IMR-90 (cell line): ENCODE measurements around the gene FAM124A. TPM values are rescaled to one million over a fixed set of nuclear protein-coding genes. Genes with fewer than 3 reads are reported as not detected.

ENCODE experiments used
- ATAC-seq: fragments of 200-7000 bp; cut with Tn5 transposase; 2 replicates; pipeline ENCODE4 v1.9.1; 2020; ENCODE audit warnings: low read depth, mild to moderate bottlenecking, moderate library complexity
- BruUV-seq: library from RNA; stranded (reverse); fragments of 400-500 nt; replicated peaks from 2 replicates; lab custom pipeline; 2021; lab: Mats Ljungman, UMichigan
- CTCF ChIA-PET: fragments of 300-600 bp; formaldehyde crosslinking; extraction: SDS; loops from one replicate; lab custom pipeline; 2021; ENCODE audit warnings: antibody characterized with exemption; lab: Yijun Ruan, JAX
- POLR2A ChIA-PET: fragments of 300-600 bp; sonication (Branson Sonifier 250); formaldehyde crosslinking; loops from one replicate; lab custom pipeline; 2022; ENCODE audit warnings: antibody characterized with exemption; ENCODE audit not compliant: unreplicated experiment; lab: Charles Lee
- DNase-seq: peaks from one replicate; pipeline ENCODE4 v3.0.0; 2013
- H2AFZ ChIP-seq: replicated peaks from 2 replicates; pipeline ENCODE3; 2013; ENCODE audit warnings: low read length, mild to moderate bottlenecking; ENCODE audit not compliant: poor library complexity
- H2AK5ac ChIP-seq: 2 replicates; pipeline ENCODE4 v1.6.1; 2013; ENCODE audit warnings: low read depth, low read length, inconsistent platforms
- H2AK9ac ChIP-seq: replicated peaks from 2 replicates; pipeline ENCODE3; 2013; ENCODE audit warnings: mild to moderate bottlenecking, low read depth, low read length, moderate library complexity; ENCODE audit not compliant: poor library complexity
- H2BK120ac ChIP-seq: 2 replicates; pipeline ENCODE4 v1.6.1; 2013; ENCODE audit warnings: low read depth, low read length, inconsistent platforms
- H2BK15ac ChIP-seq: 3 replicates; pipeline ENCODE4 v1.6.1; 2013; ENCODE audit warnings: low read depth, low read length, inconsistent platforms
- H2BK20ac ChIP-seq: 2 replicates; pipeline ENCODE4 v1.6.1; 2013; ENCODE audit warnings: low read depth, mild to moderate bottlenecking, inconsistent platforms, low read length, moderate library complexity
- H2BK5ac ChIP-seq: 2 replicates; pipeline ENCODE4 v1.6.1; 2013; ENCODE audit warnings: mild to moderate bottlenecking, low read depth, low read length, inconsistent platforms; ENCODE audit not compliant: poor library complexity, severe bottlenecking
- H3K14ac ChIP-seq: replicated peaks from 2 replicates; pipeline ENCODE4 v1.6.1; 2013; ENCODE audit warnings: low read depth, low read length, inconsistent platforms
- H3K18ac ChIP-seq: 2 replicates; pipeline ENCODE4 v1.6.1; 2013; ENCODE audit warnings: low read depth, low read length, control low read depth
- H3K23ac ChIP-seq: 2 replicates; pipeline ENCODE4 v1.6.1; 2013; ENCODE audit warnings: low read depth, low read length, inconsistent platforms
- H3K27ac ChIP-seq: 2 replicates; pipeline ENCODE4 v1.5.1; 2013; ENCODE audit warnings: mild to moderate bottlenecking, control low read depth, low read length; ENCODE audit not compliant: insufficient read depth
- H3K27me3 ChIP-seq: 2 replicates; pipeline ENCODE4 v1.6.1; 2013; ENCODE audit warnings: low read length; ENCODE audit not compliant: control insufficient read depth, insufficient read depth
- H3K36me3 ChIP-seq: 2 replicates; pipeline ENCODE4 v1.6.1; 2013; ENCODE audit warnings: low read length, mixed read lengths; ENCODE audit not compliant: control insufficient read depth, insufficient read depth
- H3K4ac ChIP-seq: 2 replicates; pipeline ENCODE4 v1.6.1; 2013; ENCODE audit warnings: low read depth, low read length, inconsistent platforms
- H3K4me1 ChIP-seq: 2 replicates; pipeline ENCODE4 v1.6.1; 2013; ENCODE audit warnings: low read length, mixed read lengths; ENCODE audit not compliant: control insufficient read depth, insufficient read depth
- H3K4me2 ChIP-seq: 2 replicates; pipeline ENCODE4 v1.6.1; 2013; ENCODE audit warnings: low read depth, mild to moderate bottlenecking, control low read depth, low read length, moderate library complexity
- H3K4me3 ChIP-seq: 2 replicates; pipeline ENCODE4 v1.5.1; 2013; ENCODE audit warnings: low read depth, mild to moderate bottlenecking, control low read depth, low read length, moderate library complexity; ENCODE audit not compliant: insufficient read depth
- H3K56ac ChIP-seq: 2 replicates; pipeline ENCODE4 v1.6.1; 2013; ENCODE audit warnings: low read length, inconsistent platforms; ENCODE audit not compliant: insufficient read depth; ENCODE audit errors: extremely low read depth
- H3K79me1 ChIP-seq, 2 experiments: 2 replicates each; pipeline ENCODE4 v1.6.1; 2013; ENCODE audit warnings: low read length in 2 of 2, inconsistent platforms in 1 of 2, low read depth in 1 of 2
- H3K9ac ChIP-seq: 2 replicates; pipeline ENCODE4 v1.6.1; 2013; ENCODE audit warnings: low read depth, low read length, control low read depth
- H3K9me1 ChIP-seq: 2 replicates; pipeline ENCODE4 v1.6.1; 2013; ENCODE audit warnings: low read length, inconsistent platforms; ENCODE audit not compliant: insufficient read depth
- H3K9me3 ChIP-seq: 2 replicates; pipeline ENCODE4 v1.6.1; 2013; ENCODE audit warnings: low read length; ENCODE audit not compliant: control insufficient read depth, insufficient read depth
- H4K20me1 ChIP-seq: 2 replicates; pipeline ENCODE4 v1.6.1; 2013; ENCODE audit warnings: low read length, inconsistent platforms; ENCODE audit not compliant: insufficient read depth
- H4K5ac ChIP-seq: 2 replicates; pipeline ENCODE4 v1.6.1; 2013; ENCODE audit warnings: mild to moderate bottlenecking, low read depth, low read length, control low read depth
- H4K8ac ChIP-seq, 2 experiments: 2 replicates each; pipeline ENCODE4 v1.6.1; 2013; ENCODE audit warnings: low read depth in 2 of 2, low read length in 2 of 2, control low read depth in 1 of 2, inconsistent platforms in 1 of 2
- H4K91ac ChIP-seq: 2 replicates; pipeline ENCODE4 v1.6.1; 2013; ENCODE audit warnings: low read depth, low read length, inconsistent platforms; ENCODE audit not compliant: insufficient read depth
- BHLHE40 ChIP-seq: fragments of 150-350 bp; IDR thresholded peaks from 2 replicates; pipeline ENCODE4 v1.6.1; 2016; ENCODE audit warnings: mild to moderate bottlenecking, low read depth, low read length
- CHD1 ChIP-seq: IDR thresholded peaks from 2 replicates; pipeline ENCODE4 v1.6.1; 2012; ENCODE audit warnings: low read depth, low read length, improper control_type of control experiment
- FOS ChIP-seq: fragments of 150-350 bp; IDR thresholded peaks from 2 replicates; pipeline ENCODE4 v1.6.1; 2016; ENCODE audit warnings: low read depth, low read length
- MAFK ChIP-seq: IDR thresholded peaks from 2 replicates; pipeline ENCODE4 v1.6.1; 2012; ENCODE audit warnings: low read depth, low read length, improper control_type of control experiment
- MAZ ChIP-seq: IDR thresholded peaks from 2 replicates; pipeline ENCODE4 v1.6.1; 2012; ENCODE audit warnings: low read depth, mild to moderate bottlenecking, low read length, improper control_type of control experiment, moderate library complexity, borderline replicate concordance
- MXI1 ChIP-seq: IDR thresholded peaks from 2 replicates; pipeline ENCODE4 v1.6.1; 2012; ENCODE audit warnings: low read depth, mild to moderate bottlenecking, low read length, moderate library complexity, borderline replicate concordance
- NFE2L2 ChIP-seq: fragments of 150-350 bp; IDR thresholded peaks from 2 replicates; pipeline ENCODE4 v1.6.1; 2016; ENCODE audit warnings: low read depth, mild to moderate bottlenecking, low read length
- RAD21 ChIP-seq: IDR thresholded peaks from 2 replicates; pipeline ENCODE4 v1.6.1; 2012; ENCODE audit warnings: low read length, improper control_type of control experiment
- RCOR1 ChIP-seq: IDR thresholded peaks from 2 replicates; pipeline ENCODE4 v1.6.1; 2012; ENCODE audit warnings: mild to moderate bottlenecking, low read length, improper control_type of control experiment; ENCODE audit not compliant: insufficient replicate concordance
- RFX5 ChIP-seq: IDR thresholded peaks from 2 replicates; pipeline ENCODE4 v1.8.0; 2012; ENCODE audit warnings: low read depth, mild to moderate bottlenecking, low read length, moderate library complexity
- SMC3 ChIP-seq: fragments of 150-350 bp; IDR thresholded peaks from 2 replicates; pipeline ENCODE4 v1.6.1; 2016; ENCODE audit warnings: low read depth, mild to moderate bottlenecking, antibody characterized with exemption, low read length, moderate library complexity
- WGBS, 2 experiments: methylation state at CpG; one replicate each; pipeline versions ENCODE4 v1.1.5 to v1.1.7; 2013; ENCODE audit warnings: missing lambda C conversion rate in 2 of 2; ENCODE audit not compliant: insufficient read length in 1 of 2; ENCODE audit errors: extremely low coverage in 2 of 2; 5-methylcytosine and 5-hydroxymethylcytosine counted together
- dilution Hi-C: fragments of 300-500 bp; cut with HindIII; formaldehyde crosslinking; loops from one replicate; pipeline ENCODE4 v1.14.3; 2018; ENCODE audit warnings: low sequenced_read_pairs; ENCODE audit not compliant: unreplicated experiment
- in situ Hi-C: fragments of 300-500 bp; cut with MboI; formaldehyde crosslinking; loops from 3 replicates; pipeline ENCODE4 v1.14.3; 2019; ENCODE audit warnings: low sequenced_read_pairs, inconsistent platforms, mixed read lengths
- intact Hi-C: fragments of 100-400 bp; cut with micrococcal nuclease; formaldehyde crosslinking; loops from 2 replicates; pipeline ENCODE4 v1.10.0; 2022
- polyA plus RNA-seq, 3 experiments: library from polyadenylated mRNA; depleted of rRNA; stranded (reverse); fragments of >200 nt; gene quantifications; 2 replicates each; pipeline ENCODE4 v1.2.3, GENCODE V29; 2012; ENCODE audit warnings: low replicate concordance in 1 of 3
- total RNA-seq: library from RNA; depleted of rRNA; stranded (reverse); fragments of >200 nt; gene quantifications from 2 replicates; pipeline ENCODE4 v1.2.3, GENCODE V29; 2012
- TF ChIP-seq, protein P1 (sequence below): fragments of 150-350 bp; IDR thresholded peaks from 2 replicates; pipeline ENCODE4 v1.6.1; 2016; ENCODE audit warnings: low read depth, mild to moderate bottlenecking, low read length, moderate library complexity, borderline replicate concordance

The FAM124A gene
- total and polyA plus RNA-seq, 2 of the 4 experiments (the other 2 are of a cell fraction) = 0.03 TPM; not detected in 1

DNA sequence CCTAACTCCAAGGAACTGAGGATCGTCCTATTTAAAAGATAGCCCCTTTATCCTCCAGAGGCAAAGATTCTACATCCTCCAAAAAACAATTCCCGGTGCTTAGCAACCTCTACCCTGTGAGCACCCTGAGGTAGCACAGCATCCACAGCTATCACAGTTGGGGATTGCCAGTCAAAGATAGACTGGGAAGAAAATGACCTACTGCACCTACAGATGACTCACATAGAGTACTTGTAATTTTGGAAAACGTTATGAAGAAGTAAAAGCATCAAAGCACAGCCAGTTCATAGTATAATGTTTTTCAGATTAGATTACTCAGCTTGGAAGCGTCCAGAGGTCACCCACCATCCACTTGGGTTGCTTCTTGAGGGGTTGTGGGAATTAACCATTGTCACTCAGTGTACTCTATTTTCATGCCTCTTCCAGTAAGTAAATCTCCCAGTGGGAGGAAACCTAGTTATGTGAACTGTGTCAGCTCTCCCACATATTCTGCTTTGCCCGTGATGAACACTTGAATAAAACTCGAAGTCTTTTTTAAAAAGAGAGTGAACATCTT, 8.9 kb upstream of the FAM124A start:
- POLR2A ChIA-PET = no interaction called here
- intact Hi-C loops (no loop called here), in situ Hi-C loops (no loop called here), dilution Hi-C loops (no loop called here)
- CTCF ChIA-PET = no interaction called here
- BruUV-seq = no TSS peak
- no peak overlapping the region for H3K18ac ChIP-seq
- H3K9ac ChIP-seq = no peak overlapping the region
- H3K79me1 ChIP-seq = no peaks in the 10 kb centered on the region
- H3K27me3 ChIP-seq = peaks cover 34% of the 10 kb centered on the region
- no peak overlapping the region for H3K23ac ChIP-seq
- H2AK9ac ChIP-seq = no peak overlapping the region
- no peak overlapping the region for H3K27ac ChIP-seq
- no peak for TF ChIP-seq MXI1
- TF ChIP-seq FOS = no peak
- no peak for TF ChIP-seq CHD1
- no peak for TF ChIP-seq NFE2L2
- no peak for TF ChIP-seq RAD21
- TF ChIP-seq SMC3 = no peak
- no peak for TF ChIP-seq BHLHE40
- no peak for TF ChIP-seq RFX5
- TF ChIP-seq MAFK = no peak
- TF ChIP-seq, protein P1, sequence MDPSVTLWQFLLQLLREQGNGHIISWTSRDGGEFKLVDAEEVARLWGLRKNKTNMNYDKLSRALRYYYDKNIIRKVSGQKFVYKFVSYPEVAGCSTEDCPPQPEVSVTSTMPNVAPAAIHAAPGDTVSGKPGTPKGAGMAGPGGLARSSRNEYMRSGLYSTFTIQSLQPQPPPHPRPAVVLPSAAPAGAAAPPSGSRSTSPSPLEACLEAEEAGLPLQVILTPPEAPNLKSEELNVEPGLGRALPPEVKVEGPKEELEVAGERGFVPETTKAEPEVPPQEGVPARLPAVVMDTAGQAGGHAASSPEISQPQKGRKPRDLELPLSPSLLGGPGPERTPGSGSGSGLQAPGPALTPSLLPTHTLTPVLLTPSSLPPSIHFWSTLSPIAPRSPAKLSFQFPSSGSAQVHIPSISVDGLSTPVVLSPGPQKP = no peak
- no peak for TF ChIP-seq RCOR1
- TF ChIP-seq MAZ = no peak
- no peak overlapping the region for H3K56ac ChIP-seq
- no peaks in the 10 kb centered on the region for H3K36me3 ChIP-seq
- H4K20me1 ChIP-seq = no peaks in the 10 kb centered on the region
- H2BK15ac ChIP-seq = no peak overlapping the region
- no peak overlapping the region for H3K14ac ChIP-seq
- H2AFZ ChIP-seq = no peak overlapping the region
- DNase-seq (no peak), ATAC-seq (no peak)
- H3K4me1 ChIP-seq = no peaks in the 10 kb centered on the region
- no peak overlapping the region for H4K5ac ChIP-seq
- H2BK5ac ChIP-seq = no peak overlapping the region
- H2BK120ac ChIP-seq = no peak overlapping the region
- H4K8ac ChIP-seq = no peak overlapping the region
- no peaks in the 10 kb centered on the region for H3K9me3 ChIP-seq
- no peak overlapping the region for H3K4me2 ChIP-seq
- WGBS, 2 experiments = no CpG with 5 or more reads among the region's 6 CpGs
- no peak overlapping the region for H3K4ac ChIP-seq
- no peak overlapping the region for H3K4me3 ChIP-seq
- H3K9me1 ChIP-seq = no peaks in the 10 kb centered on the region
- no peak overlapping the region for H4K91ac ChIP-seq
- no peak overlapping the region for H2BK20ac ChIP-seq
- no peak overlapping the region for H2AK5ac ChIP-seq
